DMS153 treated with DMSO at 0.1 percent for 48 hours (cell line): Measurements from ENCODE around the gene APBA2.

Experiments
- DNase-seq: peaks from one replicate; lab custom pipeline; 2025; ENCODE audit not compliant: unreplicated experiment; lab: John Stamatoyannopoulos, UW

APBA2 gene

GRCh38 chr15:29054171-29055045 is 168.6 kb downstream of the APBA2 start:
- DNase-seq = no peak

- no peak for DNase-seq
These were observed 170.1 kb downstream of the APBA2 start for GRCh38 chr15:29055876-29056275.

- no peak for DNase-seq
These were observed 171.2 kb downstream of the APBA2 start for GRCh38 chr15:29056839-29057450.

- no peak for DNase-seq
These were observed 172.1 kb downstream of the APBA2 start for GRCh38 chr15:29057856-29058255.

GRCh38 chr15:29058903-29059539 is 173.2 kb downstream of the APBA2 start:
- no peak for DNase-seq

GRCh38 chr15:29059871-29060640 is 174.3 kb downstream of the APBA2 start:
- DNase-seq = no peak

- no peak for DNase-seq
These were observed 176.0 kb downstream of the APBA2 start for GRCh38 chr15:29061746-29062145.

GRCh38 chr15:29062179-29062591 is 176.4 kb downstream of the APBA2 start:
- no peak for DNase-seq

- DNase-seq = no peak
These were observed 176.9 kb downstream of the APBA2 start for GRCh38 chr15:29062626-29063025.

GRCh38 chr15:29063646-29064045 is 177.9 kb downstream of the APBA2 start:
- no peak for DNase-seq

- no peak for DNase-seq
These were observed 178.5 kb downstream of the APBA2 start for GRCh38 chr15:29064290-29064689.

- DNase-seq = no peak
These were observed 179.0 kb downstream of the APBA2 start for GRCh38 chr15:29064731-29065130.

GRCh38 chr15:29065571-29065970 is 179.8 kb downstream of the APBA2 start:
- DNase-seq = no peak

GRCh38 chr15:29066310-29066709 is 180.5 kb downstream of the APBA2 start:
- no peak for DNase-seq

- no peak for DNase-seq
These were observed 181.1 kb downstream of the APBA2 start for GRCh38 chr15:29066838-29067237.

GRCh38 chr15:29067949-29068348 is 182.2 kb downstream of the APBA2 start:
- DNase-seq = no peak

- DNase-seq = no peak
These were observed 184.9 kb downstream of the APBA2 start for GRCh38 chr15:29070471-29071231.

GRCh38 chr15:29071232-29071881 is 185.6 kb downstream of the APBA2 start:
- DNase-seq = no peak

GRCh38 chr15:29071882-29072273 is 186.1 kb downstream of the APBA2 start:
- DNase-seq = no peak

- no peak for DNase-seq
These were observed 186.7 kb downstream of the APBA2 start for GRCh38 chr15:29072444-29072843.
